Endometrial microvascular endothelial cells (primary cell): Measurements from ENCODE around the gene PPIC. TPM values are rescaled to one million over a fixed set of nuclear protein-coding genes. Genes with fewer than 3 reads are reported as not detected.

Experiments
- in situ Hi-C: cut with HindIII; loops from 2 replicates; pipeline ENCODE4 v1.10.0; 2017; ENCODE audit warnings: low sequenced_read_pairs, low pct_unique_long_range_greater_than_20kb; ENCODE audit errors: inconsistent ontology term
- total RNA-seq: library from RNA; depleted of rRNA; stranded (reverse); fragments of >200 nt; gene quantifications from one replicate; pipeline ENCODE4 v1.2.3, GENCODE V29; 2015; ENCODE audit errors: inconsistent ontology term

The PPIC gene
- 31.3 TPM for total RNA-seq

DNA sequence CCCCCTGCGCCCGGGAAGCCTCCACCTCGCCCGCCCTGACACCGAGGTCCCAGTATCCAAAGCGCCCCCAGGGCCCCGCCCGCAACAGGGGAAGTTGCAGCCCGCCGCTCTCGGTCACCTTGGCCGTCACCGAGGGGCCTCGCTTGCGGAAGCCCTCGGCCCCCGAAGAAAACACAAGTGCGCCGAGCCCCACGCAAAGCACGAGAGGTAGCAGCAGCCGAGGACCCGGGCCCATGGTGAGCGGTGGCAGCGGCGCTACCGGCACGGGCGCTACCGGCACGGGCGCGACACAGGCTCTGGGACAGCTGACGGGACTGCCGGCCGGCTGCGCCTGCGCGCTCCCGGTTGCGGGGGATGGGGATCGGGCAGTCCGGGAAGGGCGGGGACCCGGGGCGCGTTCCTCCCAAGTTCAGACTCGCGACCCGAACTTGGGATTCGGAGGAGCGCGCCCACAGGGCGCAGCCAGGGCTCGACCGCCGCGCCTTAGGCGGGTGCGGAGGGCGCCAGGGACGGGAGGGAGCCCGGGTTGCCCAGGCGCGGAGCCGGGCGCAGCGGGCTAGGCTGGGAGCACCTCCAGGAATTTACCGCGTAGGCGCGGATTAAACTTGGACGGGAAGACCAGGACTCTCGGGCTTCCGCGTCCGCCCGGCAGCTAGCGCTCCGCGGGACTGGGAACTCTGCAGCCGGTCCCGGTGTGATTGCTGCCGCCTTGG, at the start of gene PPIC:
Gene PPIC, minus strand, starts transcription at position 335 of the 713 bp plus-strand sequence. Its CDS starts 100 bp downstream, at position 235.
- in situ Hi-C loops, result no loop called here

DNA sequence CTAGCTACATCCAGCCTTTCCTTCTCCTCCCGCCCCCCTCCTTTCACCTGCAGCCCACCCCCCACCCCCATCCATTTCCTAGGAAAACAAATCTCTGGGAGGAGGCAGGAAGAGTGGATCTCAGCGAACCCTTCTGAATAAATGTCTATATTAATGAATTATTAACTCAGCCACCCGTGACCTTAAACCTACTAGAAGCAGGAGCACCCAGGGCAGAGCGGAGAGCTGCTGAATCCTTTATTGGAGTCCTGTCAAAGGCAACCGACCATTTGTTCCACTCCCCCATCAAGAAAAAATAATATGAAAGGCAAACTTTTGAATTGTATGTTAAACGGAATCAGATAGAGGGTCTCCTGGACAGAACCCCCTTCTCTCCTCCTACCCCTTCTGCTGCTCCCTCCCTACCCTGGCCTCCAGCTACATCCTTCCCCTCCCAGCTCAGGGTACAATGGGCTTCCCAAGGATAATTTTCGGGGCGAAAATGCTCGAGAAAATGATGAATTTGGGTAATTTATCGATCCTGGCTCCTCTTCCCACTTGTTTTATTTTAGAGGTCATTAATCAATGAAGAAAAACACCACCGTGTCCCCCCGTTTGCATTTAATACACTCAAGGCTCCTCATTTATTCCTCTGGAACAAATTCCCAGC, 49.2 kb upstream of the PPIC start:
- in situ Hi-C loops, result no loop called here

DNA sequence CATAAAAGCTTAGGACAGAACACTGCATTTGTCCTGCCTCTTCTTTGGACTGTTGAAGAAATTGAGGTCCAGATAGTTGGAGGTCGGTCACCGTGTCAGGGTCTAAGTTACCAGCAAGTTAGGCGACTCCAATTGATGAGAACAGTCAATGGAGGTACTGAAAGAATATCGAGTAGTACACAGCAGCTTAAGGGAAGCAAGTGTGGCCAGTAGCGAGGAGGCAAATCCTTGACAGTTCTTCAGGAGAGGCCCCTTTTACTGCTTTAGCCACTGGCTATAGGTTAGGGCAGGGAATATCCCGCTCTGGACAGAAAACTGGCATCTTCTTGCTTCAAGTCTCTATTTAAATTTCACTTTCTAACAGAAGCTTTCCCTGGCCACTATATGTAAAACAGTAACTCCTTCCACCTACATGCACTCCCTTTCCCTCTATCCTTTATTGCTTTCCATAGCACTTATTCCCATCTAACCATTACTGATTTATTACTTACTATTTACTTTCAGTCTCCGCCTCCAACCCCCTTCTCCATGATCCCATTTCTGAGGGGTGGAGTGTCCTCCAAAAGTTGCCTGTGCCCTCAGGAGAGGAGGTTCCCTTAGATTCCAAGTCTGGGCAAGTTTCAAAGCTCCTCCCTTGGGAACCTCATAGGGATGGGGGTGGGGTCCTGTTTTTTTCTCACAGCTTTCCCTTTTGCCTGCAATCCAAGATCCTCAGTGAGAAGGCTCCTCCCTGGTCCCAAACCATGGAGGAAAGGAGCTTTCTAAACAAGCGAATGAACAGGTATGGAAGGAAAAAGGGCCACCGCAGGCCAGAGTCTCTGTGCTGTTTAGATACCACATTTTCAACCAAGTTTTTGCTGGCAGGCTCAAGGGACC, 48.4 kb upstream of the PPIC start:
- in situ Hi-C loops, result no loop called here

DNA sequence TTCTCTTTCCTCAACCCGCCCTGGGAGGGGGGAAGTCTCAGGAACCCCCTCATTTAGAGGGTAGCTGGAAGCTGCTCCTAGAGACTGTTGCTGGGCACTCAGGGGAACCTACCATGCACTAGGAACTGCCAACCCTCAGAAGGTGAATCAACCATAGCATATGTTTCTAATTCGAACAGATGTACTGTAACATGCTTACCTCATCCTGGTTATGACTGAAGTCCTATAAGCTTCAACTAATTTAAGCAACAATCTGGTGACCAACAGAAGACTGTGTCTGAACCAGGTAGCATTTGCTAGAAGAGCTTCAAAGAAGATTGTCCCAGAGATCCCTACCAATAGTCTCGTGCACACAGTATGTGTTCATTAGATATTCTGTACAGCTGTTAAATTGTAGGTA, 46.8 kb upstream of the PPIC start:
- in situ Hi-C loops, result no loop called here

DNA sequence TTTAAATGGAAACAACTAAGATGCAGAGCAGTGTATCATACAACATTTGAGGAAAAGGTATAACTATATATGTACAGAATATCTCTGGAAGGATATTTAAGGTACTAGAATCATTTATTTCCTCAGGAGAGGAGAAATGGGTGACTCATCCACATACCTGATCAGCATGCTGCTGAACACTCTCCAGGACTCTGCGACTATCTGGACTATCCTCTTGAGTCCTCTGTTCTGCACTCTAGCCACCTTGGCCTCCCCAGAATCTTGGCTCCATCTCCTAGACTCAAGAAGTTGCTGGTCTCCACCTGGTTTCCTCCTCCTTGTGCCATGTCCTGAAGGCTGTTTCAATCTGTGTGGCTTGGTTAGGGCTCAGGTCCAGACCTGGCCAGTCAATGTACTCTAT, 43.7 kb upstream of the PPIC start:
- in situ Hi-C loops, result no loop called here

DNA sequence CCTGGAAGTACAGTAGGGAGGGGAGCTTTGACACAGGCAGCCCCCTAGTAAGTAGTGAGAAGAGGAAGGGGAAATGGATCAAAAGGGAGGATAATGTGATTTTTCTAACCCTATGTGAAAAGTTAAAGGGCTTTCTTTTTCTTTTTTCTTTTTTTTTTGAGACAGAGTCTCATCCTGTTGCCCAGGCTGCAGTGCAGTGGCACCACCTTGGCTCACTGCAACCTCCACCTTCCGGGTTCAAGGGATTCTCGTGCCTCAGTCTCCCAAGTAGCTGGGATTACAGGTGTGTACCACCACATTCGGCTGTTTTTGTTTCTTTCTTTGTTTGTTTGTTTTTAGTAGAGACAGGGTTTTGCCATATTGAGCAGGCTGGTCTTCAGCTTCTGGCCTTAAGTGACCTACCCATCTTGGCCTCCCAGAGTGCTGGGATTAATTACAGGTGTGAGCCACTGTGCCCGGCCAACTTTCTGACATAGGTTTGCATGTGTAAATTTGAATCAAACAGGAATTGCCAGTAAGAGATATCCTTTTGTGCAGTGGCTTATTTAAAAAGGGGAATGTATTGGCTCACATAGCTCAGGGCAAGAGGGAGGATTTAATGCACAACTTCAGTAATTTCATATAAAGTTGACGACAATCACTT, 39.1 kb upstream of the PPIC start:
- in situ Hi-C loops, result no loop called here

DNA sequence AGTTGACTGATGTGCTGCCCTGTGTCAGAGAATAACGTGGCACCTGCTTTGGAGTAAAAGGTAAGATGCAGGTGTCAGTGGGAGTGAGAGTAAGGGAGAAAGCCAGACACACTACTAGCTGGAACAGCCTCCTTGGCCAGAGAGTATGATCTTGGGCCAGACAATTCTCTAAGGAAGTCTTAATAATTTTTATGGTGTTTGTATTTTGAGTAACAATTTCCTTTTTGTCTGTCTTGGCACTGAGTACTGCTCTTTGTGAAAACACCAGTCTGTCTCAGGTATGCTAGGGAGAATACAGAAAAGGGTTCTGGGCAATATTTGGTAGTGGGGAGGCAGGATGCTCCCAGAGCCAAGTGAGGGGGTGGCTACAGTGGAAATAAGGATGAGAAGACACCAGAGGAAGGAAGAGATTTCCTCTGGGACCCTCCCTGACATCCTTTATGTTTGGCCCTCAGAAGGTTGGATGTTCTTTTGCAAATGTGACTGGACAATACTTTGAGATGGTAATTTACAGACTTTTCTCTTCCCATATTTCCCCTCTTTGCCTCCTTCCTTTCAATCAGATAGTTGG, 31.9 kb upstream of the PPIC start:
- in situ Hi-C loops, result no loop called here

DNA sequence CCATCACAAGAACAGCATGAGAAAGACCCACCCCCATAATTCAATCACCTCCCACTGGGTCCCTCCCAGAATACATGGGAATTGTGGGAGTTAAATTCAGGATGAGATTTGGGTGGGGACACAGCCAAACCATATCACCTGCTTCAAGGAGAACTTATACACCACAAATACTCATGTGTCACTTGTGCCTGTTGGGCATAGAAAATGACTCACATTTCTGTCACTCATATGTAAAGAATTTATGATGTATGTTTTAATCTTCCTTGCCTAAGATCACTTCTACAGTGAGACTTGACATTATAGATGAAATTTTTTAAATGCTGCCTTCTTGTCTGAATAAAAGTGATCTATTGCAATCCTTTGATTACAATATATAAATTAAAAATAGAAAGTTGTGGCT, 29.5 kb upstream of the PPIC start:
- in situ Hi-C loops, result no loop called here

DNA sequence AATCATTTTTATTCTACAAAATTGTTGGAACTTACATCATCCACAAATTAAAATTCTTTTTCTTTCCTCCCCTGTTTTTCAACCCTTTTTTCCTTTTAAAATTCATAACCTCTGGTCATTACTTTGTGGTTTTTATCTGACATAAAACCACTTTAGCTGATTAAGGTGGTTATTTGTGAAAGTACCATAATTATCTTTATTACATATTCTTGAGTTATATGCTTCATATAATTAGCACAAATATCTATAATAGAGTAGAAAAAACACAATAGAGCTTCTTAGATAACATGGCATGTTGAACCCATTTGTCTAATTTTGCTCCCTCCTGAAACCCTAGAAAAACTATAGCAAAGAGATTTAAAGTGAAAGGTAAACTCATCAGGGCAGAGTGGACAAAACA, 22.9 kb upstream of the PPIC start:
- in situ Hi-C loops, result no loop called here

DNA sequence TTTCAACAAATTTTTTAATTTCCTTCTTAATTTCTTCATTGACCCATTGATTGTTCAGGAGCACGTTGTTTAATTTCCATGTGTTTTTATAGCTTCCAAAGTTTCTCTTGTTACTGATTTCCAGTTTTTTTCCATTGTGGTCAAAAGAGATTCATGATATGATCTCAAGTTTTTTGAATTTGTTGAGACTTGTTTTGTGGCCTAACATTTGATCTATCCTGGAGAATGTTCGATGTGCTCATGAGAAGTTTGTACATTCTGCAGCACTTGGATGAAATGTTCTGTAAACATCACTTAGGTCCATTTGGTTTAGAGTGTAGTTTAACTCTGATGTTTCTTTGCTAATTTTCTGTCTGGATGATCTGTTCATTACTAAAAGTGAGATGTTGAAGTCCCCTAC, 14.7 kb upstream of the PPIC start:
- in situ Hi-C loops, result no loop called here

DNA sequence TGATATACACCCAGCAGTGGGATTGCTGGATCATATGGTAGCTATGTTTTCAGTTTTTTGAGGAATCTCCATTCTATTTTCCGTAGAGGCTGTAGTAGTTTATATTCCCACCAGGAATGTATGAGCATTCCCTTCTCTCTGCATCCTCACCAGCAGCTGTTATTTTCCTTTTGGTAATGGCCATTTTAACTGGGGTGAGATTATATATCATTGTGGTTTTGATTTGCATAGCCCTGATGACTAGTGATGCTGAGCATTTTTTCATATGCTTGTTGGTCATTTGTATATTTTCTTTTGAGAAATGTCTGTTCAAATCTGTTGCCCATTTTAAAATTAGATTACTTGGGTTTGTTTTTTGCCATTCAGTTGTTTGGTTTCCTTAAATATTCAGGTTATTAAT, 11.2 kb upstream of the PPIC start:
- in situ Hi-C loops, result no loop called here

DNA sequence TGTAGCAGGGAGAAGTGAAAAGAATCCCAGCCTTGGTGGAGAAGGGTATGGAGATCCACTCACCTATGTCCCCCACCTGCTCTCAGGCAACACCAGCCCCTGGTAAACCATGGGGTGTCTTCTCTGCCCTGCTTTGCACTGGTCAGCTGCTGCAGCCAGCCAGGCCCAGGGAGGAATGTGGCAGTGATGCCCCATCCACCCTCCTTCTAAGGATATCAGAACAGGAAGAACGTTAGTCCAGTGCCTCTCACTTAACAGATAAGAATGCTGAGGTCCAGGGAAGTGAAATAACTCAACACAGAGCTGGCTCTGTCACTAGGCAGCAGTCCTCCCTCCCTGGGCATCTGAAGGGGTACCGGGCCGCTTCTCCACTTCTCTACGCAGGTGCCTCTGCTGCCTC, 9.7 kb upstream of the PPIC start:
- in situ Hi-C loops, result no loop called here

DNA sequence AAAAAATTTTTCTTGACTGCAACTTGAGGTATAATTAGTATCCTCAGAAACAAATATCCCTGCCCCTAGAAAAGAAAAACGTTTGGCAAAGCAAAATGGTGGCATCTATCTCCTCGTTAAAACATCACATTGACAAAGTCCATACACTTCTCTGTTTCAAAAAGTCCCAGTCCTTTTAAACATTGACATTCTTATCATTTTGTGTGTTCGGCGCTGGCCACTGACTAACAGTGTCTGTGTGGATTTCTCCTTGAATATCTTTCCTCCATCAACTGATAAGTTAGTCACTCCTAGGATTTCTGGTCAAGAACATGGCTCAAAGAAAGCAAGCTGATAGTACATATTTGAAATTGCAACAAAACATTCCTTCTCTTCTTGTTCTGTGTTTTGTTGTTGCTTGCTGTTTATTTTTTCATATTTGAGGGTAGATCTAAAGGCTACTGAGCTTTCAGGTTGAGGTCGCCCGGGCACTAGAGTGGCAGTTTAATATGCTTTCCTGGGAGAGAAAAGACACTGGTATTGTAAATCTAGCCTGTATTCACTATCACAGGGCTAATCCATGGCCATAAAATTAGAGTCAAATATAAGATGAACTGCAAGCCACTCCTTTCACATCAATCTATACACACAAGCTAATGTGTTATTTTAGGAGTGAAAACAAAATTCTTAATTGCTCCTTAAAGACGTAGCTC, 8.5 kb upstream of the PPIC start:
- in situ Hi-C loops, result no loop called here

DNA sequence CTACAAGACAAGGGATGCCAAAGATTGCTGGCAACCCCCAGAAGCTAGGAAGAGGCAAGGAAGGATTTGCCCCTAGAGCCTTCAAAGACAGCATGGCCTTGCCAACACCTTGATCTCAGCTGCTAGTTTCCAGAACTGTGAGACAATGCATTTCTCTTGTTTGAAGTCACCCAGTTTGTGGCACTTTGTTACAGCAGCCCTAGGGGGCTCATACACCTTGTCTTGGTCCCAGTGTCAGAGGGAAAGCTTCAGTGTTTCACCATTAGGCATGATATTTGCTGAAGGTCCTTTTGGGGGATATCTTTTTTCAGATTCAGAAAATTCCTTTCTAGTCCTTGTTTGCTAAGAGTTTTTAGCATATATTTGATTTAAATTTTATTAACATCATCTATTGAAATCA, 3.1 kb upstream of the PPIC start:
- in situ Hi-C loops, result no loop called here

DNA sequence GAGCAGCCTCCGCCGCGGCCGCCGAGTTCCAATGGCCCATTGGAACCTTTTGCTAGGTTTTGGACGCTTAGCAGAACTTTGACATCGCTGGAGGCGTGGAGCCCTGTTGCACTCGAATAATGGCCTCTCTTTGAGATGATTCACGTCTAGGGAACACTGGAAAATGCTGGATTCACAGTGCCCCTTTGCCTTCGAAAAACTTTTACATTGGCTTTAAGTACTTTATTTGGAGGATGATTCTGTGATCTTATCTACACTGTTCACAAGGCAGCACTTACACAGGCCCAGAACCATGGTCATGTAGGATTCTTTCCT, 536 bp upstream of the PPIC start:
- in situ Hi-C loops, result no loop called here

DNA sequence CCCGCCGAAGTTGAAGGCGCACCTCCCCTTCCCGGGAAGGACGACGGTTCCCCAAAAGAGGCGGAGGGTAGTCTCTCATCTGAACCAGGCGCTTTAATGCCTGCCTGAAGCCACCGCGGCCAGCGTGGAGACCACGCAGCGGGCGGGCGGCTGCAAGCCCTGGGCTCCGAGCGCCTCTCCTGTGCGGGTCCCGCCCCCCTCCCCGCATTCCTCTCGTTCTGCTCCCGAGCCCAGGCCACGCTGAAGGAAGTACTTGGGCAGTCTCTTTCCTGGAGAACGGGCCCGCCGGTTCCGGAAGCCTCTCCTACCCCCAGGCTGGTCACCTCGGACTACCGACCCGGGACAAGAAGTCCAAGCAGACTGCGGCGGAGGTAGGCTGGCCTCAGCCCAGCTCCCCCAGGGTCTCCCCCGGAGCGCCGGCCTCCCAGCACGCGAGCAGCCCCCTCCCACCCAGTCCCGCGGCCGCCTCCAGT, 571 bp downstream of the PPIC start:
- in situ Hi-C loops, result no loop called here

DNA sequence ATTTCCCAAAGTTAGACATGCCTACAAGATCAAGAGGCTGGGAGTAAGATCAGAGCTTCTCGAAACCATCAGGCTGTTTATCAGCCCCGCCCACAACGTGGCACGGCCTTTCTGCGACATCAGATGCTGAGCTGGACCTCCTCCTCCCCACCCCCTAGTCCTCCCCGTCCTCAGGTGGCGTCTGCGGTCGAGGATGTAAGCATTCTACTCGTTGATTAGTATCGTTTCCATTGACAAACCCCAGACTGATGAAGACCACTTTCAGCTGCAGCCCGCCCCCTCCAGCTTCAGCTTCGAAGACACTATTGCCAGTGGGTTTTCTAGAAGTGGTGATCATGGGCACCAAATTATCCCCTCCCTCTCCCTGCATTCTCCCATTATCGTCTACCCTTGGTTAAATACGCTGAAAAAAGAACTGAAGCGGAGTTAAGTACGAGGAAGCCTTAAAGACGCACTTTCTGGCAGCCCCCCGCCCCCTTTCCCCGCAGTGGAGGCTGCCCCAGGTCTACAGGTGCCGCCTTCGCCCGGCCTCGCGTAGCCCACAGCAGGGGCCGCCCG, 1.1 kb downstream of the PPIC start:
- in situ Hi-C loops, result no loop called here

DNA sequence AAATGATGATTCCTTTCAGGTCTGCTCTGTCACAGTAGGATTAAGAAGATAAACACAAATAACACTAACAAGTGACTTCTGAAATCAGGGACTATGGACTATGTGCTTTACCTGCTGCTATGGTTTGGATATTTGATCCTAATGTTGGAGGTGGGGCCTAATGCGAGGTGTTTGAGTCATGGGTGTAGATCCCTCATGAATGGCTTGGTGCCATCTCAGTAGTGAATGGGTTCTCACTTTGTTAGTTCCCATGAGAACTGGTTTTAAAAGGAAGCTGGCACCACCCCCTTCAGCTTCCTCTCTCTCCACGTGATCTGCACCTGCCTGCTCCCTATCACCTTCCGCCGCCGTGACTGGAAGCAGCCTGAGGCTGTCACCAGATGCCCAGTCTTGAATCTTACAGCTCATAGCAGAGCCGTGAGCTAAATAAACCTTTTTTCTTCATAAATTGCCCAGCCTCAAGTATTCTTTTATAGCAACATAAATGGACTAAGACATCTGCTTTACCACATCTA, 3.3 kb downstream of the PPIC start:
- in situ Hi-C loops, result no loop called here
